ENCODE data around the gene TBC1D1. TPM values are rescaled to one million over a fixed set of nuclear protein-coding genes. Genes with fewer than 3 reads are reported as not detected.

The TBC1D1 gene
- total and polyA plus RNA-seq, 2 experiments from 2014 or later = 53.9 to 151 TPM

GRCh38 chr4:37885496-37885895, 5.4 kb upstream of the TBC1D1 start:
- no peak overlapping the region for H3K27ac ChIP-seq (ENCODE audit: low read depth)
- Mint-ChIP-seq H3K4me3 (no peak overlapping the region), H3K27me3 (ENCODE audit: insufficient read depth, low read depth, poor library complexity) (peaks cover 19% of the 10 kb centered on the region), H3K36me3 (ENCODE audit: low read depth) (no peaks in the 10 kb centered on the region), H3K9me3 (no peaks in the 10 kb centered on the region), H3K4me1 (peaks cover 8% of the 10 kb centered on the region), H3K27ac (no peak overlapping the region)
- peaks cover 33% of the 10 kb centered on the region for H3K27me3 ChIP-seq (ENCODE audit: insufficient read depth)
- ATAC-seq (no peak), DNase-seq (ENCODE audit: low spot score) (no peak)
- no peak overlapping the region for H3K4me3 ChIP-seq
- no peaks in the 10 kb centered on the region for H3K36me3 ChIP-seq (ENCODE audit: insufficient read depth)
- no peak overlapping the region for H3K4me2 ChIP-seq
- H3F3A ChIP-seq (replicated peaks; ENCODE audit: low read depth) = no peaks in the 10 kb centered on the region
- no peaks in the 10 kb centered on the region for H3K79me2 ChIP-seq (replicated peaks; ENCODE audit: insufficient read depth)
- H2AFZ ChIP-seq = no peak overlapping the region
- H3K9me2 ChIP-seq (ENCODE audit: insufficient read depth) = no peaks in the 10 kb centered on the region; the same call in 1 of the 2 replicates
- no peaks in the 10 kb centered on the region; the same call in 1 of the 2 replicates for H3K4me1 ChIP-seq (ENCODE audit: insufficient read depth)
- H4K20me1 ChIP-seq (replicated peaks; ENCODE audit: insufficient read depth) = no peaks in the 10 kb centered on the region
- no peak for TF ChIP-seq CTCF (conservative IDR thresholded peaks at IDR 0.05; ENCODE audit: low read depth in 2 of 2)
- no peak for TF ChIP-seq STAT1 (IDR thresholded peaks at IDR 0.05; ENCODE audit: unreplicated experiment)
- no peak for TF ChIP-seq JUNB (IDR thresholded peaks at IDR 0.05; ENCODE audit: unreplicated experiment)
- TF ChIP-seq REST (IDR thresholded peaks at IDR 0.05; ENCODE audit: unreplicated experiment) = no peak
- TF ChIP-seq ZNF331 (CRISPR knock-in tag; IDR thresholded peaks at IDR 0.05; ENCODE audit: low read depth) = no peak
- no peak for TF ChIP-seq EZH2 (IDR thresholded peaks at IDR 0.05; ENCODE audit: low read depth, unreplicated experiment)
- no peak for TF ChIP-seq NANOG (IDR thresholded peaks at IDR 0.05; ENCODE audit: borderline replicate concordance)
- TF ChIP-seq EZH2phosphoT487 (IDR thresholded peaks at IDR 0.05; ENCODE audit: unreplicated experiment) = no peak
- TF ChIP-seq ETS1 (IDR thresholded peaks at IDR 0.05) = no peak
- no peak for TF ChIP-seq ZNF114 (CRISPR knock-in tag; IDR thresholded peaks at IDR 0.05)
- no peak for TF ChIP-seq POLR2AphosphoS5 (IDR thresholded peaks at IDR 0.05; ENCODE audit: low read depth)
- no peak for TF ChIP-seq ZNF462 (CRISPR knock-in tag; IDR thresholded peaks at IDR 0.05)
- no peak for TF ChIP-seq CREB1 (CRISPR knock-in tag; IDR thresholded peaks at IDR 0.05; ENCODE audit: low read depth)

Measured in GM23338 (cell line).